ENCODE data around the gene STYX. TPM values are rescaled to one million over a fixed set of nuclear protein-coding genes. Genes with fewer than 3 reads are reported as not detected.

STYX gene
- total RNA-seq, 4 donors from 2014 or later: 6.0 to 14.4 (median 9.1) TPM

DNA sequence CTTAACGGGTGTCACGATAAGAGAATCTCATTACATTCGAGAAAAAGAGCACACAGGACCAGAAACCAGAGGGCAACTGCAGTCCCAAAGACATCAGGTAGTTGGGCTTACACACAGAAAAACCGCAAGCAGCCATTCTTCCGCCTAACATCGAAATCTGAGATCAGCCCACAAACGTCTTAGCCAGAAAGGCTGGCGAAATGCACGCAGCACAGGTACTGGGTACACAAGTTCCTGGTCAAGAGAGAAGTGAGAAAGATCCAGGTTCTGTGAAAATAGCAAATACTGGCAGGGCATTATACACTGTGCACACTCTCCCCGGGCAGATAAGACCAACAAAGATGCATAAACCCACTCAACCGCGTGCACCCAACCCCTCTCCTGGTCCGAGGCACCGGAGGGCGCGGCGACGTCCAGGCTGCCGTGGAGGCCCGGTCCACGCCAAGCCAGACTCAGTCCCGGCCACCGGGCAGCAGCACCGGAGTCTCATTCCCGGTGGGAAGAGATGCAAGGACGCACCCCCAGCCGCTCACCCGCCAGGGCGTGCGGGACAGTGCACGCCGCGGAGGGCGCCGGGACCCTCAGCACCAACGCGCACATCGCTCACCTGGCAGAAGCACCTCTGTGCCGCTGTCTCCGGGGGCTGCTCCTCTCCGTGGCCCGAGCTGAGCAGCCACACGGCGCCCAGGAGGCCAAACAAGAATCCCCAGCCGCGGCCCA lies 35.0 kb upstream of the STYX start:
- H3K27ac ChIP-seq: peak overlapping the region; percentile 92 to 98 (median 94)
- DNase-seq: peak; percentile 64
- no peak for TF ChIP-seq EP300 (IDR thresholded peaks at IDR 0.05; ENCODE audit: low read depth)
- TF ChIP-seq, protein P1, sequence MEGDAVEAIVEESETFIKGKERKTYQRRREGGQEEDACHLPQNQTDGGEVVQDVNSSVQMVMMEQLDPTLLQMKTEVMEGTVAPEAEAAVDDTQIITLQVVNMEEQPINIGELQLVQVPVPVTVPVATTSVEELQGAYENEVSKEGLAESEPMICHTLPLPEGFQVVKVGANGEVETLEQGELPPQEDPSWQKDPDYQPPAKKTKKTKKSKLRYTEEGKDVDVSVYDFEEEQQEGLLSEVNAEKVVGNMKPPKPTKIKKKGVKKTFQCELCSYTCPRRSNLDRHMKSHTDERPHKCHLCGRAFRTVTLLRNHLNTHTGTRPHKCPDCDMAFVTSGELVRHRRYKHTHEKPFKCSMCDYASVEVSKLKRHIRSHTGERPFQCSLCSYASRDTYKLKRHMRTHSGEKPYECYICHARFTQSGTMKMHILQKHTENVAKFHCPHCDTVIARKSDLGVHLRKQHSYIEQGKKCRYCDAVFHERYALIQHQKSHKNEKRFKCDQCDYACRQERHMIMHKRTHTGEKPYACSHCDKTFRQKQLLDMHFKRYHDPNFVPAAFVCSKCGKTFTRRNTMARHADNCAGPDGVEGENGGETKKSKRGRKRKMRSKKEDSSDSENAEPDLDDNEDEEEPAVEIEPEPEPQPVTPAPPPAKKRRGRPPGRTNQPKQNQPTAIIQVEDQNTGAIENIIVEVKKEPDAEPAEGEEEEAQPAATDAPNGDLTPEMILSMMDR (IDR thresholded peaks at IDR 0.05): peak in 1 of 5 experiments; percentile 21
- 2 to 4% methylated on average over 12 to 44 of the region's 46 CpGs for WGBS, 2 donors (ENCODE audit: low coverage in 1 of 2)
- peak overlapping the region; percentile 51 to 81 (median 64) for H3K4me3 ChIP-seq
- H3K4me1 ChIP-seq: peaks cover 6 to 57% (median 14%) of the 10 kb centered on the region in 4 donors
- no peaks in the 10 kb centered on the region for H3K27me3 ChIP-seq
- H3K36me3 ChIP-seq: no peaks in the 10 kb centered on the region
- H3K9me3 ChIP-seq: no peaks in the 10 kb centered on the region
- in situ Hi-C loops (cut with MboI; ENCODE audit: low pct_ligation_motif_present in 1 of 4, low pct_unique_long_range_greater_than_20kb in 1 of 4, low sequenced_read_pairs in 3 of 4): no loop called here
- intact Hi-C loops (cut with DNase I; ENCODE audit: low total_unique reads): no loop called here

DNA sequence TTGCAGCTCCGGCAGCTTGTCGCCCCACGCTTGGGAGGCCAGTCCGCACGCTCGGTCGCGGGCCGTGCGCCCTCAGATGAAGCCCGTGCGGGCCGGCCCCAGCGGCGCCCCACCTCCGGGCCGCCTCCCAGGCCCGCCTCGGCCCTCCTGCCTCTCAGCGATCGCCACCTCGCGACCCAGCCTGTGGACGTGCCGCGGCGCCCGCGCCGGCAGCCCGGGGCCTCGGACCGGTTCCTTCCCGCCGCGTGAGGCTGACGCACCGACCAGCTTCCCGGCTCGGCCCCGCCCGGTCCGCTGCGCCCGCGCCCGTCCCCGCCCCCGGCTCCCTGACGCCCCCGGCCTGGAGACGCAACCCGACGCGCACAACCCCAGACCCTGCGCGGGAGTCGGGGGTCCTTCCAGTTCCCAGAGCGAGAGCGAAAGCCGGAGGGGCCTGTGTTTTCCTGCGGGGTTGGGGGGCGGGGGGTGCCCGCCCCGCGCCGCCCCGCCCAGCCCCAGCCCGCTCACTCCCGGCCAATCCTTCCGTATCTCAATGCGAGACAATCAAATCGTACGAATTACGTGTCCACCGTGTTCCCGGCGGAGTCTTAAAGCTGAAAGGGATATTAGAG lies 34.4 kb upstream of the STYX start, which contains the start of gene ERO1A:
Gene ERO1A (minus strand): TSS at position 78 of the 611 bp plus-strand sequence. CDS start 77 bp downstream, at position 1.
- DNase-seq: peak; percentile 89
- H3K4me1 ChIP-seq: peaks cover 8 to 56% (median 17%) of the 10 kb centered on the region in 4 donors
- intact Hi-C loops (cut with DNase I; ENCODE audit: low total_unique reads): no loop called here
- peak within 1 kb of the TSS; percentile 51 to 81 (median 64) for H3K4me3 ChIP-seq
- TF ChIP-seq EP300 (IDR thresholded peaks at IDR 0.05; ENCODE audit: low read depth): no peak
- peak; percentile 54 for TF ChIP-seq POLR2A (IDR thresholded peaks at IDR 0.05)
- TF ChIP-seq, protein P1 (IDR thresholded peaks at IDR 0.05): no peak
- TF ChIP-seq POLR2AphosphoS5 (IDR thresholded peaks at IDR 0.05): peak; percentile 30 to 74 (median 47)
- H3K27me3 ChIP-seq: no peaks in the 10 kb centered on the region
- H3K27ac ChIP-seq: peak within 1 kb of the TSS; percentile 92 to 98 (median 94)
- in situ Hi-C loops (cut with MboI; ENCODE audit: low pct_ligation_motif_present in 1 of 4, low pct_unique_long_range_greater_than_20kb in 1 of 4, low sequenced_read_pairs in 3 of 4): no loop called here
- no peaks in the 10 kb centered on the region for H3K36me3 ChIP-seq
- H3K9me3 ChIP-seq: no peaks in the 10 kb centered on the region
- WGBS, 2 donors (ENCODE audit: low coverage in 1 of 2): 0 to 1% methylated on average over 4 to 27 of the region's 78 CpGs

DNA sequence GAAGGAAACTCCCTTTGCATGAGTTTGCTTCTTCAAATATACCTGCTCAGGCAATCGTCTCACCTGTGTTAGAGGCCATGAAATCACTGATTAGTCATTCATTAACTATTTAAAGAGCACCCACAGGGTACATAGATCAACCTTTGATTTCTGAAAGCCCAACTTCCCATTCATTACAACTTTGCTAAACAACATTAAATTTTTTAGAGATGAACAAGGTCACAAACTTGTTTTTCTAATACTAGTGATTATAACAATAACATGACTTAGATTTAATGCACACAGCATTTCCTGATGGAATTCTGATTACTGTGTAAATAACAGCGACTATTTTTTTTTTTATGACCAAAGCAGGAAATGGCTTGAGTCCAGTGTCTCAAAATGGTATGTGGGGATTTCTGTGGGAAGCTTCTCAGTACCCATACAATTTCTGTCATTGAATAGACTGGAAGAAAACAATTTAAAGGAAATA lies 29.2 kb upstream of the STYX start:
- no peak for DNase-seq
- WGBS, 2 donors (ENCODE audit: low coverage in 1 of 2): 14 to 19% methylated on average over 2 of the region's 2 CpGs
- Histone ChIP-seq H3K27me3 (no peaks in the 10 kb centered on the region), H3K4me1 (peaks cover 2 to 33% (median 7%) of the 10 kb centered on the region in 4 donors), H3K9me3 (no peaks in the 10 kb centered on the region), H3K4me3 (no peak overlapping the region), H3K27ac (peak overlapping the region; percentile 28 to 70 (median 68)), H3K36me3 (no peaks in the 10 kb centered on the region)
- intact Hi-C loops (cut with DNase I; ENCODE audit: low total_unique reads): no loop called here
- in situ Hi-C loops (cut with MboI; ENCODE audit: low pct_ligation_motif_present in 1 of 4, low pct_unique_long_range_greater_than_20kb in 1 of 4, low sequenced_read_pairs in 3 of 4): no loop called here
- TF ChIP-seq EP300 (IDR thresholded peaks at IDR 0.05; ENCODE audit: low read depth) (no peak), POLR2AphosphoS5 (IDR thresholded peaks at IDR 0.05) (peak in 1 of 3 donors; percentile 30)

DNA sequence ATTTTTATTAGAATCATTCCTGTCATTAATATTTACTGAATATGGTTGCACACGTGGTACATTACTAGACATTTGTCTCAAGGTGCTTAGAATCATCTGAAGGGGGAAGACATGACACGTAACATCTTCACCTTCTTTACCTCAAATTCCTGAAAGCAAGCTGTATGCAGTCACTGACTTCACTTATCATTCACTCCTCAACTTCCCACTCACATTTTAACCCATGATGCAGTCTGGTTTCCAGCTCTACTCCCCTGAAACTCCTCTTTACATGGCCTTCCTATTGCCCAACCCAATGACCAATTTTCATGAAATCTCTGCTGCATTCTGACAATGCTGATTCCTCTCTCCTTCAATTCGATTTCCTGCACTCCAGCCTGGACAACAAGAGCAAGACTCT lies 28.7 kb upstream of the STYX start:
- Histone ChIP-seq H3K27me3 (no peaks in the 10 kb centered on the region), H3K36me3 (no peaks in the 10 kb centered on the region), H3K4me3 (no peak overlapping the region), H3K27ac (peak overlapping the region; percentile 28 to 70 (median 68)), H3K4me1 (peaks cover 2 to 32% (median 7%) of the 10 kb centered on the region in 4 donors), H3K9me3 (no peaks in the 10 kb centered on the region)
- intact Hi-C loops (cut with DNase I; ENCODE audit: low total_unique reads) (no loop called here), in situ Hi-C loops (cut with MboI; ENCODE audit: low pct_ligation_motif_present in 1 of 4, low pct_unique_long_range_greater_than_20kb in 1 of 4, low sequenced_read_pairs in 3 of 4) (no loop called here)
- TF ChIP-seq POLR2A (IDR thresholded peaks at IDR 0.05) (no peak), POLR2AphosphoS5 (IDR thresholded peaks at IDR 0.05) (no peak), EP300 (IDR thresholded peaks at IDR 0.05; ENCODE audit: low read depth) (no peak)
- TF ChIP-seq, protein P1 (IDR thresholded peaks at IDR 0.05): no peak
- no peak for DNase-seq
- WGBS, 2 donors (ENCODE audit: low coverage in 1 of 2): 71% methylated on average over 3 of the region's 3 CpGs

All from transverse colon (tissue), 4 donors.